Occipital lobe (tissue), 2 donors: ENCODE data around the gene ARMS2. TPM values are rescaled to one million over a fixed set of nuclear protein-coding genes. Genes with fewer than 3 reads are reported as not detected.

ENCODE experiments used
- DNase-seq: peaks from one replicate; lab custom pipeline; 2025; lab: John Stamatoyannopoulos, UW
- total RNA-seq: library from RNA; depleted of rRNA; stranded (reverse); fragments of >200 nt; gene quantifications from one replicate; pipeline ENCODE4 v1.2.3, GENCODE V29; 2014

The ARMS2 gene, protein sequence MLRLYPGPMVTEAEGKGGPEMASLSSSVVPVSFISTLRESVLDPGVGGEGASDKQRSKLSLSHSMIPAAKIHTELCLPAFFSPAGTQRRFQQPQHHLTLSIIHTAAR
- total RNA-seq, result not detected

DNA sequence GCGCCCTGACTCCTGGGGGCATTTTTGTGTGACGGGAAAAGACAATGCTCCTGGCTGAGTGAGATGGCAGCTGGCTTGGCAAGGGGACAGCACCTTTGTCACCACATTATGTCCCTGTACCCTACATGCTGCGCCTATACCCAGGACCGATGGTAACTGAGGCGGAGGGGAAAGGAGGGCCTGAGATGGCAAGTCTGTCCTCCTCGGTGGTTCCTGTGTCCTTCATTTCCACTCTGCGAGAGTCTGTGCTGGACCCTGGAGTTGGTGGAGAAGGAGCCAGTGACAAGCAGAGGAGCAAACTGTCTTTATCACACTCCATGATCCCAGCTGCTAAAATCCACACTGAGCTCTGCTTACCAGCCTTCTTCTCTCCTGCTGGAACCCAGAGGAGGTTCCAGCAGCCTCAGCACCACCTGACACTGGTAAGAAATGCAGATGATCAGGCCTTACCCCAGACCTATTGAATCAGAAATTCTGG, at the start of gene ARMS2:
ARMS2 (plus strand) TSS at position 51 of the 478 bp plus-strand sequence; CDS start at position 126, 75 bp downstream.
- no peak for DNase-seq

- DNase-seq, result peak; percentile 21
These were observed 46.9 kb upstream of the ARMS2 start for GRCh38 chr10:122407375-122408125.

- DNase-seq, result no peak
These were observed 41.1 kb upstream of the ARMS2 start for GRCh38 chr10:122413327-122413726.

- DNase-seq, result no peak
These were observed 36.8 kb upstream of the ARMS2 start for GRCh38 chr10:122417667-122418066.

DNA sequence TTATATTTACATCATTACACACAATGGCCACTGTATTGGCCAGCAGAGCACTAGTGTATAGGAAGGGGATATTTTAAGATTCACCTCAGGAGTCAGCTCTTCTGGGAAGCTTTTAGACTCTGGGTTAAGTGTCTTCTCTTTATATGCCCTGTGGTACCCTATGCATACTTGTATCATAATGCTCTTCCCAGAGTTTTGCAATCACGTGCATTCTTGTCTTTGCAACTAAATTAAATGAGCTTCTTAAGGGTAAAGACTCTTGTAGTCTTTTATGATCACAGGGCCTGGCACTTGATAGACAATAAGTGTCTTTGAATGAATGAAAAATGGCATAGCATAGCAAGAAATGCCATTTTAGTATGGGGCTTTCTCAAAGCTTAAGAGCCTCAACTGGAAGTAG, 35.4 kb upstream of the ARMS2 start:
- DNase-seq, result no peak

GRCh38 chr10:122419876-122420623, 34.4 kb upstream of the ARMS2 start:
- DNase-seq, result peak; percentile 21

DNA sequence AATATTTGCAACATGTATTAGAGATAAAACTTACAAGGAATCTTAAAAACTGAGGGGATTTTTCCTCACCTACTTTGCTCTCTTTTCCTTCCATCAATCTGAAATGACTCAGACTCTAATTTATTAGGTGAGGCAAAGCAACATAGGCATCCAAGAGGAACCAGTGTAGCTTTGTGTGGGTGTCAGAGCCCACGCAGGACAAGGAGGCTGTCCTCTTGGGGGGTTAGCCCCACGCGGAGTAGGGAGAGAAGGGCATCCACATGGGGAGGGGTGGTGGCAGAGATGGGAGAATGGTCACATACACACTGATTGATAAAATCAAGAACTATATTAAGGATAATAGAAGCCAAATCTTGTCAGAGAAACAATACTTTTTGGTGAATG, 33.8 kb upstream of the ARMS2 start:
- no peak for DNase-seq

DNA sequence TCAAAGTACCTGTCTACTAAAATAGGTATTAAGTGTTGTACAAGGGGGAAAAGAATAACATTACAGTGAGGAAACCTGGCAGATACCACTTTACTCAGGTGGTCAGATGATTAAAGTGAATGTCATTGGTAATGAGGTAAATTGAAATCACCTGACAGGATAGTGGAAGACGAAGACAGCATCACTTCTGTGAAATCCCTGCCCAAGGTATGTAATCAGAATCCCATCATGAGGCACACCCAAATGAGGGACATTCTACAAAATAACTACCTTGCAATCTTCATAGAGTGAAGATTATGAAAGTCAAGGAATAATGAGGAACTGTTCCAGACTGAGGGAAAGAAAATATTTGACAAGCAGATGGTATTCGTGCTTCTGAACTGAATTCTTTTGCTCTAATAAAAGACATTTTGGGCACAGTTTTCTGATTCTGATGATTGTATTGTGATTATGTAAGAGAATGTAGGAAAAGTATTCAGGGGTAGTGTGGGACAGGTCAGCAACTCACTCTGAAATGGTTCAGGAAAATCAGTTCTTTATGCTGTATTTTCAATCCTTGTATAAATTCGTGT, 33.3 kb upstream of the ARMS2 start:
- no peak for DNase-seq

DNA sequence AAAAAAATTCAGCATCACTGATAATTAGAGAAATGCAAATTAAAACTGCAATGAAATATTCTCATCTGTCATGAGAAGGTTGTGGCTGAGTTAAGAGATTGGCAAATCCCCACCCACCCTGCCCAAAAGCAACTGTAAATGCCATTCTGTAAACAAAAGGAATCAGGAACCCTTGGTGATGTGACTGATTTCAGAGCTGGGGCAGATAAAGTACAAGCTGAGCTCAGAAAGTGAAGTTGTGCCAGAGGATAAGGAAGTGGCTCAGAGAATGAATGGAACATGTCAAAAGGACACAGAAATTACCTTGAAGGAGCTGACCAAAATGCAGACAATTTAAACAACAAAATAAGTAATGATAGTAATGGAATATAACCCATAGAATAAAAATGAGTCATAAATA, 32.7 kb upstream of the ARMS2 start:
- DNase-seq, result no peak

GRCh38 chr10:122422266-122422989, 32.0 kb upstream of the ARMS2 start:
- DNase-seq, result no peak

DNA sequence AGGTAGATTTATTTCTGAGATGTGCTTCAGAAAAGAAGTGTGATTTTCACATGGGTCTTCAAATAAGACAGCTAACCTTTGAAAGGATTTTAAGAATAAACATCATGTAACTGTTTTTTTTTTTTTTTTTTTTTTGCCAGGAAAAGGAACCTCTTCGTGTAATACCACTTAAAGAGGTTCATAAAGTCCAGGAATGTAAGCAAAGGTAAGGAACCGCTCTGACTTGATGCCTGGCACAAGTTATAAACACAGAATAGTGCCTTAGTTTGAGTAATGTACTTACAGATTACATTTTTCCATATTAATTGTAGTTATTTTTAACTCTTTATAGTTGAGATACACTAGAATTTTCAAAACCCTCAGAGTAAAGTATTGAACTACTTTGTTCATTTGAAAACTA, 30.4 kb upstream of the ARMS2 start:
- DNase-seq, result no peak

DNA sequence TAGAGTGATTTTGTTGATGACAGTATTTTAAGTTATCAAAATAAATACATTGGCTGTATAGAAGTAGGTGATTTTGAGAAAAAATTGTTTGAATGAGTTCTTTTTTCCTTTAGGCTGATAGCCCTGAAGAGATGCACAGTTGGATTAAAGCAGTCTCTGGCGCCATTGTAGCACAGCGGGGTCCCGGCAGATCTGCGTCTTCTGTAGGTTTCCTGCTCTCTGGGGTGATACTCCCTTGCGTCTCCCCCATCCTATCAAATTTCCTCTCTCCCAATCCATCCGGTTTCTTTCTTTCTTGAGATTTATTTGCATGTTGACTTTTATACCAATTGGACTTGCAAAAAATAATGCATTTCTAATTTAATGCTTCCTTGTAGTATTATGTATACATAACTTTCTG, 27.6 kb upstream of the ARMS2 start:
- no peak for DNase-seq

- no peak for DNase-seq
These were observed 27.2 kb upstream of the ARMS2 start for GRCh38 chr10:122427280-122427679.

GRCh38 chr10:122435212-122435827, 19.1 kb upstream of the ARMS2 start:
- DNase-seq, result no peak

DNA sequence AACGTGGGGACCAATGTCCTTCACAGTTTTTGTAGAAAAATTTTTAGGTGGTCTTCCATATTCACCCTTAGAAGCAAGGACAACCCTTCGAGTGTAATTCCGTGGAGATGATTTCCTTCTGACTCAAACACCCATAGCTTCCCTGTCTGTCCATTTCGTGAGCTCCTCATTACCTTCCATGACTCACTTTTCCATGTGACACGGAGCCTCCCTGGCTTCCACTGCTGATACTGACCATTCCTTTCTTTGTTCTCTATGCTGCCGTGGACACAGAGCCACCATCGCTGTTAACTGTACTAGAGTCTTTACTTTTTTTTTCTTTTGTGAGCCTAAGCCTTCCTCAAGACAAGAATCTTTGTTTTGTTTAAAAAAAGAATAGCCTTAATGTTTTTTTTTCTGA, 12.5 kb upstream of the ARMS2 start:
- DNase-seq, result no peak

DNA sequence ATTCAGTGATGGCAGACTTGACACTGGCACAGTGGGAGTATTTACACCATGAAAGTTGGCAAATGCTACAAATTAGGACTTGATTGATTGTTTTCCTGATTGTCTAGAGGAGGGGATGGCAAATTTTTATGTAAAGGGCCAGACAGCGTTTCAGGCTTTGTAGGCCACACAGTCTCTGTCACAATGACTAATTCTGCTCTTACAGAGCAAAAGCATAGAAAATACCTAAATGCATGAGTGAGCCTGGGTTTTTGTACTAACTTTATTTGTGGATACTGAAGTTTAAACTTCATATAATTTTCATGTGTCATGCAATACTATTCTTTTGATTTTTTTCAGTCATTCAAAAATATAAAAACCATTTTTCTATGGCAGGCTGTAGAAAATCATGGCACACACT, 9.0 kb upstream of the ARMS2 start:
- DNase-seq, result no peak

DNA sequence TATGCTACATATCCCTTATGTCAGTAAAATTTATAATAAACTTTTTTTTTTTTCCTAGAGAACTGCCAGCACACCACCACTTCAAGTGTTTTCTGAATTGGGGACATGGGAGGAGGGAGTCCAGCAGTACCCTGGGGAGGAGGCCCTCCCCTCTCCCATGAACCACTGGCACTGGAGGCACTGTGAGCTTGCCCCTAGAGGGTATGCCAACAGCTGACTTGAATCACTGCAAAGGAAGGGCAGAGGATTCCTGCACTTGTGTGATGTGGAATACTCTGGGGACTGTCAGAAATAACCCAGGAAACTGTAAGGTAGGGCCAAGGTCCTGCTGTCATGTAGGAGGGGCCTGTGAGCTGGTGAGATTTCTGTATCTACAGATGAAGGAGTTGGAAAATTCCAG, 8.5 kb upstream of the ARMS2 start:
- DNase-seq, result no peak

- no peak for DNase-seq
These were observed 7.6 kb upstream of the ARMS2 start for GRCh38 chr10:122446668-122447423.

DNA sequence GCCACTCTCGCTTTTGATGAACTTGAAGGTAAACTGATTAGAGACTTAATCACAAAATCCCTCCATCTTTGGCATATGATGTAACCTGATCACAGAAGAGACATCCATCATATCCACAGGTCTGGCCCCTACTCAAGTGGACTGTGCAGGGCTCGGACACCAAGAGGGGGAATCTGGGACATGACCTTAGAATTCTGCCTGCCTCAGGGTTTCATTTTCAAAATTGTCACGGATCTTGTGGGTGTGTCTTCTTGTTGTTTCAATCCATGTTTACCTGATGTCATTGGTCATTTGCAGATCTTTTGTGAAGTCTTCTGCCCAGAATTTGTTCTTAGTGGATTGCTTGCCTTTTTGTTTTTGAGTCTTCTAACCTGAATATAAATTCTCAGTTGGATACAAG, 5.9 kb upstream of the ARMS2 start:
- no peak for DNase-seq

DNA sequence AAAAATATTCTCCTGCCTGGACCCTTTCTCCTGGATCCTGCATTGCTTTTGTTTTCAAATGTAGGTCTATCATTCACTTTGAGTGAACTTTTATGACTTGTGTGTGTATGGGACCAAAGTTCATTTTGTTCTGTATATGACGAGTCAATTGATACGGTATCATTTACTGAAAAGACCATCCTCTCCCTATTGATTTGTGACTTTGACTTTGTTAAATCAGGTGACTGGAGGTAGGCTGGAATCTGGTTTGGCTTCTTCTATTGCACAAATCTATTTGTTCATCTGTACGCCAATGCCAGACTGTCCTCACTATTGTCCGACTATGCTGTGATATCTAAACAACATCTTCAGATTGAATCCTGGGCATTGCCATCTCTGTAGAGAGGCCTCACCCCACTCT, 5.3 kb upstream of the ARMS2 start:
- DNase-seq, result no peak
